Mesendoderm (in vitro differentiated cells): ENCODE results near the gene HPSE.

ENCODE experiments used
- DNase-seq: peaks from one replicate; pipeline ENCODE4 v3.0.0; 2013
- H2AK5ac ChIP-seq: 2 replicates; pipeline ENCODE4 v1.6.1; 2013; ENCODE audit warnings: low read length, inconsistent platforms
- H2BK120ac ChIP-seq: 2 replicates; pipeline ENCODE4 v1.6.1; 2013; ENCODE audit warnings: low read depth, mild to moderate bottlenecking, low read length, moderate library complexity, mixed read lengths
- H2BK15ac ChIP-seq: replicated peaks from 2 replicates; pipeline ENCODE4 v1.6.1; 2013; ENCODE audit warnings: low read depth, mild to moderate bottlenecking, moderate library complexity
- H2BK5ac ChIP-seq: 2 replicates; pipeline ENCODE4 v1.6.1; 2013; ENCODE audit warnings: low read length, inconsistent platforms
- H3K18ac ChIP-seq: 2 replicates; pipeline ENCODE4 v1.6.1; 2013; ENCODE audit warnings: mild to moderate bottlenecking, low read length, mixed read lengths
- H3K23ac ChIP-seq: one replicate; pipeline ENCODE4 v1.6.1; 2013; ENCODE audit warnings: low read length
- H3K27ac ChIP-seq: 2 replicates; pipeline ENCODE4 v1.5.1; 2013; ENCODE audit warnings: low read depth, mild to moderate bottlenecking, inconsistent platforms, low read length, moderate library complexity
- H3K27me3 ChIP-seq: 2 replicates; pipeline ENCODE4 v1.6.1; 2013; ENCODE audit warnings: low read length, control low read depth, mild to moderate bottlenecking, inconsistent platforms; ENCODE audit not compliant: insufficient read depth, poor library complexity
- H3K36me3 ChIP-seq: 2 replicates; pipeline ENCODE4 v1.6.1; 2013; ENCODE audit warnings: low read length, inconsistent platforms; ENCODE audit not compliant: control insufficient read depth, insufficient read depth
- H3K4ac ChIP-seq: one replicate; pipeline ENCODE4 v1.6.1; 2013; ENCODE audit warnings: low read depth, mild to moderate bottlenecking, low read length, moderate library complexity
- H3K4me1 ChIP-seq: 2 replicates; pipeline ENCODE4 v1.6.1; 2013; ENCODE audit warnings: low read depth, low read length, inconsistent platforms; ENCODE audit not compliant: control insufficient read depth
- H3K4me2 ChIP-seq: 2 replicates; pipeline ENCODE4 v1.6.1; 2013; ENCODE audit warnings: low read length
- H3K4me3 ChIP-seq: 2 replicates; pipeline ENCODE4 v1.5.1; 2013; ENCODE audit warnings: mild to moderate bottlenecking, low read length
- H3K56ac ChIP-seq: one replicate; pipeline ENCODE4 v1.6.1; 2013; ENCODE audit warnings: low read length
- H3K79me1 ChIP-seq: 2 replicates; pipeline ENCODE4 v1.6.1; 2013; ENCODE audit warnings: low read length, inconsistent platforms
- H3K79me2 ChIP-seq: 2 replicates; pipeline ENCODE4 v1.6.1; 2013; ENCODE audit warnings: mild to moderate bottlenecking, low read length; ENCODE audit not compliant: control insufficient read depth, insufficient read depth
- H3K9ac ChIP-seq: 2 replicates; pipeline ENCODE4 v1.6.1; 2013; ENCODE audit warnings: low read length, inconsistent platforms
- H4K5ac ChIP-seq: one replicate; pipeline ENCODE4 v1.6.1; 2013; ENCODE audit warnings: low read length
- H4K8ac ChIP-seq: one replicate; pipeline ENCODE4 v1.6.1; 2013; ENCODE audit warnings: low read depth, mild to moderate bottlenecking, control low read depth, low read length, moderate library complexity
- WGBS: extraction: QIAGEN DNeasy Blood & Tissue Kit; methylation state at CpG from one replicate; pipeline ENCODE4 v1.1.7; 2013; ENCODE audit warnings: low lambda C conversion rate, missing lambda C conversion rate; ENCODE audit not compliant: insufficient coverage; ENCODE audit errors: extremely low coverage; 5-methylcytosine and 5-hydroxymethylcytosine counted together

The HPSE gene

GRCh38 chr4:83371235-83371634 is 36.6 kb upstream of the HPSE start:
- no peak overlapping the region for H2BK120ac ChIP-seq
- no peaks in the 10 kb centered on the region for H3K36me3 ChIP-seq
- no peak overlapping the region for H4K8ac ChIP-seq
- H4K5ac ChIP-seq: no peak overlapping the region
- no peak overlapping the region for H3K4me3 ChIP-seq
- H3K4me1 ChIP-seq: no peaks in the 10 kb centered on the region
- no peaks in the 10 kb centered on the region for H3K27me3 ChIP-seq
- no peaks in the 10 kb centered on the region for H3K79me1 ChIP-seq
- H3K23ac ChIP-seq: no peak overlapping the region
- no peak for DNase-seq
- no peak overlapping the region for H3K4ac ChIP-seq
- H3K79me2 ChIP-seq: no peaks in the 10 kb centered on the region
- H2AK5ac ChIP-seq: no peak overlapping the region
- no CpG with 5 or more reads among the region's 5 CpGs for WGBS
- no peak overlapping the region for H3K56ac ChIP-seq
- no peak overlapping the region for H2BK15ac ChIP-seq
- H3K4me2 ChIP-seq: no peak overlapping the region
- H3K18ac ChIP-seq: no peak overlapping the region
- no peak overlapping the region for H2BK5ac ChIP-seq
- no peak overlapping the region for H3K9ac ChIP-seq
- no peak overlapping the region for H3K27ac ChIP-seq

GRCh38 chr4:83370640-83370906 is 35.9 kb upstream of the HPSE start:
- H3K9ac ChIP-seq: no peak overlapping the region
- H2BK5ac ChIP-seq: no peak overlapping the region
- no peak overlapping the region for H3K4me3 ChIP-seq
- no peak for DNase-seq
- no peak overlapping the region for H2BK120ac ChIP-seq
- no peak overlapping the region for H4K8ac ChIP-seq
- no peak overlapping the region for H3K18ac ChIP-seq
- H3K79me2 ChIP-seq: no peaks in the 10 kb centered on the region
- no peak overlapping the region for H3K4me2 ChIP-seq
- no peak overlapping the region for H3K56ac ChIP-seq
- H4K5ac ChIP-seq: no peak overlapping the region
- no CpG with 5 or more reads among the region's 1 CpG for WGBS
- H2AK5ac ChIP-seq: no peak overlapping the region
- H3K23ac ChIP-seq: no peak overlapping the region
- H3K4me1 ChIP-seq: no peaks in the 10 kb centered on the region
- no peak overlapping the region for H2BK15ac ChIP-seq
- no peaks in the 10 kb centered on the region for H3K79me1 ChIP-seq
- H3K4ac ChIP-seq: no peak overlapping the region
- no peaks in the 10 kb centered on the region for H3K27me3 ChIP-seq
- H3K36me3 ChIP-seq: no peaks in the 10 kb centered on the region
- no peak overlapping the region for H3K27ac ChIP-seq

- Histone ChIP-seq H4K8ac (no peak overlapping the region), H3K27me3 (no peaks in the 10 kb centered on the region), H3K4ac (no peak overlapping the region), H2BK5ac (no peak overlapping the region), H3K9ac (no peak overlapping the region), H3K79me2 (no peaks in the 10 kb centered on the region), H3K27ac (no peak overlapping the region), H3K79me1 (no peaks in the 10 kb centered on the region), H3K4me2 (no peak overlapping the region), H2BK15ac (no peak overlapping the region), H3K56ac (no peak overlapping the region), H3K18ac (no peak overlapping the region), H3K4me3 (no peak overlapping the region), H3K36me3 (no peaks in the 10 kb centered on the region), H3K23ac (no peak overlapping the region), H2AK5ac (no peak overlapping the region), H3K4me1 (no peaks in the 10 kb centered on the region), H4K5ac (no peak overlapping the region), H2BK120ac (no peak overlapping the region)
- peak; percentile 21 for DNase-seq
- WGBS: no CpG with 5 or more reads among the region's 4 CpGs
Measured at GRCh38 chr4:83369831-83370639, 35.4 kb upstream of the HPSE start.

- Histone ChIP-seq H3K36me3 (no peaks in the 10 kb centered on the region), H2BK15ac (no peak overlapping the region), H2BK120ac (no peak overlapping the region), H3K27me3 (no peaks in the 10 kb centered on the region), H3K9ac (no peak overlapping the region), H3K4me2 (no peak overlapping the region), H3K4ac (no peak overlapping the region), H4K8ac (no peak overlapping the region), H2AK5ac (no peak overlapping the region), H4K5ac (no peak overlapping the region), H3K4me3 (no peak overlapping the region), H3K79me2 (no peaks in the 10 kb centered on the region), H3K27ac (no peak overlapping the region), H3K18ac (no peak overlapping the region), H3K23ac (no peak overlapping the region), H2BK5ac (no peak overlapping the region), H3K56ac (no peak overlapping the region), H3K4me1 (no peaks in the 10 kb centered on the region), H3K79me1 (no peaks in the 10 kb centered on the region)
- WGBS: no CpG with 5 or more reads among the region's 3 CpGs
- DNase-seq: no peak
Measured at GRCh38 chr4:83364312-83364711, 29.7 kb upstream of the HPSE start.

GRCh38 chr4:83362492-83363329 is 28.1 kb upstream of the HPSE start:
- H4K5ac ChIP-seq: no peak overlapping the region
- no peak overlapping the region for H2BK5ac ChIP-seq
- no peak overlapping the region for H2BK15ac ChIP-seq
- no peaks in the 10 kb centered on the region for H3K27me3 ChIP-seq
- no peak overlapping the region for H3K4me3 ChIP-seq
- no peaks in the 10 kb centered on the region for H3K4me1 ChIP-seq
- H2AK5ac ChIP-seq: no peak overlapping the region
- no peaks in the 10 kb centered on the region for H3K79me2 ChIP-seq
- no peak overlapping the region for H3K4me2 ChIP-seq
- H2BK120ac ChIP-seq: no peak overlapping the region
- H3K18ac ChIP-seq: no peak overlapping the region
- no peak overlapping the region for H3K56ac ChIP-seq
- WGBS: no CpG with 5 or more reads among the region's 9 CpGs
- no peaks in the 10 kb centered on the region for H3K79me1 ChIP-seq
- H4K8ac ChIP-seq: no peak overlapping the region
- no peak overlapping the region for H3K4ac ChIP-seq
- H3K36me3 ChIP-seq: no peaks in the 10 kb centered on the region
- no peak overlapping the region for H3K27ac ChIP-seq
- H3K23ac ChIP-seq: no peak overlapping the region
- no peak overlapping the region for H3K9ac ChIP-seq
- DNase-seq: peak; percentile 19
